Measurements from ENCODE around the gene CCNL2.

DNA sequence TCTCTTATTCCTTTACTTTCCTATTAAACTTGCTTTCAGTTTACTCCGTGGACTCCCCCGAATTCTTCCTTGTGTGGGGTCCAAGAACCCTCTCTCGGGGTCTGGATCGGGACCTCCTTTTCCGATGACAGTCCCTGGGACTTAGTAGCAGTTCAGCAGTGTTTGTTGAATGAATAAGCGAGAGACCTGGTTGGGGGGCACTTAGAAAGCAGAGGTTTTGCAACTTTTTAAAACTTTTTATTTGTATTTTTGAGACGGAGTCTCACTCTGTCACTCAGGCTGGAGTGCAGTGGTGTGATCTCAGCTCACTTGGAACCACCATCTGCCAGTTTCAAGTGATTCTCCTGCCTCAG is 24.1 kb upstream of the CCNL2 start:
- TF ChIP-seq EZH2phosphoT487 (IDR thresholded peaks at IDR 0.05; ENCODE audit: insufficient read depth, low read depth) (no peak), EZH2 (IDR thresholded peaks at IDR 0.05; ENCODE audit: insufficient read depth, poor library complexity, severe bottlenecking) (no peak)
